PFSK-1 (cell line): ENCODE data around the gene PDAP1.

ENCODE experiments used
- FOXP2 ChIP-seq: optimal IDR thresholded peaks from 2 replicates; pipeline ENCODE3; 2011; ENCODE audit warnings: borderline replicate concordance, control low read depth, inconsistent platforms; ENCODE audit not compliant: insufficient read depth; ENCODE audit errors: extremely low read length, extremely low read depth
- POLR2AphosphoS5 ChIP-seq: IDR thresholded peaks from 2 replicates; pipeline ENCODE4 v1.6.1; 2012; ENCODE audit warnings: low read depth, mild to moderate bottlenecking, control low read depth, low read length, moderate library complexity
- SIN3A ChIP-seq: IDR thresholded peaks from 2 replicates; pipeline ENCODE4 v1.6.1; 2012; ENCODE audit warnings: mild to moderate bottlenecking, low read length, moderate library complexity, borderline replicate concordance; ENCODE audit not compliant: insufficient read depth
- TAF1 ChIP-seq: IDR thresholded peaks from 2 replicates; pipeline ENCODE4 v1.6.1; 2012; ENCODE audit warnings: low read length, control low read depth, borderline replicate concordance; ENCODE audit not compliant: insufficient read depth
- TF ChIP-seq, protein P1 (sequence below), 2 experiments: IDR thresholded peaks; 2 replicates each; pipeline versions ENCODE4 v1.6.1 to v1.8.0; 2011 to 2012; ENCODE audit warnings: low read depth in 2 of 2, low read length in 2 of 2, control low read depth in 1 of 2, inconsistent platforms in 1 of 2, mild to moderate bottlenecking in 1 of 2, moderate library complexity in 1 of 2; ENCODE audit not compliant: insufficient read depth in 1 of 2

The PDAP1 gene

DNA sequence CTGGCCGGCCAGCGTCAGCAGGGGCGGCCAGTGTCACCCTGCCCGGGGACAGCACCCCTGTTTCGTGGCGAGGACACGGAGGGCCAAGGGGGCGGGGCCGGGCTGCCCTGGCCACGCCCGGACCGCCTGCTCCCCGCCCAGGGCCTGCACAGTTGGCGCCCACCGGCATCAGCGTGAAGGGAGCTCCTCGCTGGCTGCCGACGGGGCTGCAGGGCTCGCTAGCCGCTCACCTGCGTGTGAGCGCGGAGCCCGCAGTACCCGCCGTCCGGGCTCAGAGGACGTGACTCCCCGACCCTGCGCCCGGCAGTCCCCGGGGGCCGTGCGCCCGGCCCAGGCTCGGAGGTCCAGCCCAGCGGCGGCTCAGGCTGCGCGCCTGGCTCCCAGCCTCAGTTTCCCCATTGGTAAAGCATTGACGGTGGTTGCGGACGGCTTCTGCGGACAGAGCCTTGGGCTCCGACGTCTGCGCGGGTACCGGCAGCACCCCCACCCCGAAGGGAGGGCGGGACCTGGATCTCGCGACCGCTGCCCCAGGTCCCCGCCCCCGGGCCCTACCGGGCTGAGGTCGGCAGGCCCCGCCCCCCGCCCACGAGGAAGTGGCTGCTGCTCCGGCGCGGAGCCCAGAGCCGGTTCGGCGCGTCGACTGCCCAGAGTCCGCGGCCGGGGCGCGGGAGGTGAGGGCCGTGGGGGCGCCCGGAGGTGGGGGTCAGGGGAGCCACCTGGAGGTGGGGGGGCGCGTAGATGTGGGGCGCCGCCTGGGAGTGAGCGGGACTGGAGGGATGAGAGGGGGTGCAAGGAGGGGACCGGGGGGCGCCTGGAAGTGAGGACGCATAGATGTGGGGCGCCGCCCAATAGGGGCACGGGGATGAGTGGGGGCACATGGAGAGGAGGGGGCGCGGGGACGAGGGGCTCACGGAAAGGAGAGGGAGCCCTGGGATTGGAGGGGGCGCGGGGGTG is 34.0 kb downstream of the PDAP1 start, which contains the start of gene ARPC1B:
TSS of gene ARPC1B (plus strand) at position 620 of the 954 bp plus-strand sequence. CDS start 10,985 bp downstream, outside the sequence.
- TF ChIP-seq FOXP2: peak; percentile 23
- peak; percentile 63; the same call in 1 of the 2 replicates for TF ChIP-seq SIN3A
- TF ChIP-seq TAF1: peak; percentile 54; the same call in 1 of the 2 replicates
- TF ChIP-seq POLR2AphosphoS5: peak; percentile 92
- TF ChIP-seq, protein P1, sequence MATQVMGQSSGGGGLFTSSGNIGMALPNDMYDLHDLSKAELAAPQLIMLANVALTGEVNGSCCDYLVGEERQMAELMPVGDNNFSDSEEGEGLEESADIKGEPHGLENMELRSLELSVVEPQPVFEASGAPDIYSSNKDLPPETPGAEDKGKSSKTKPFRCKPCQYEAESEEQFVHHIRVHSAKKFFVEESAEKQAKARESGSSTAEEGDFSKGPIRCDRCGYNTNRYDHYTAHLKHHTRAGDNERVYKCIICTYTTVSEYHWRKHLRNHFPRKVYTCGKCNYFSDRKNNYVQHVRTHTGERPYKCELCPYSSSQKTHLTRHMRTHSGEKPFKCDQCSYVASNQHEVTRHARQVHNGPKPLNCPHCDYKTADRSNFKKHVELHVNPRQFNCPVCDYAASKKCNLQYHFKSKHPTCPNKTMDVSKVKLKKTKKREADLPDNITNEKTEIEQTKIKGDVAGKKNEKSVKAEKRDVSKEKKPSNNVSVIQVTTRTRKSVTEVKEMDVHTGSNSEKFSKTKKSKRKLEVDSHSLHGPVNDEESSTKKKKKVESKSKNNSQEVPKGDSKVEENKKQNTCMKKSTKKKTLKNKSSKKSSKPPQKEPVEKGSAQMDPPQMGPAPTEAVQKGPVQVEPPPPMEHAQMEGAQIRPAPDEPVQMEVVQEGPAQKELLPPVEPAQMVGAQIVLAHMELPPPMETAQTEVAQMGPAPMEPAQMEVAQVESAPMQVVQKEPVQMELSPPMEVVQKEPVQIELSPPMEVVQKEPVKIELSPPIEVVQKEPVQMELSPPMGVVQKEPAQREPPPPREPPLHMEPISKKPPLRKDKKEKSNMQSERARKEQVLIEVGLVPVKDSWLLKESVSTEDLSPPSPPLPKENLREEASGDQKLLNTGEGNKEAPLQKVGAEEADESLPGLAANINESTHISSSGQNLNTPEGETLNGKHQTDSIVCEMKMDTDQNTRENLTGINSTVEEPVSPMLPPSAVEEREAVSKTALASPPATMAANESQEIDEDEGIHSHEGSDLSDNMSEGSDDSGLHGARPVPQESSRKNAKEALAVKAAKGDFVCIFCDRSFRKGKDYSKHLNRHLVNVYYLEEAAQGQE (IDR thresholded peaks at IDR 0.05; ENCODE audit: insufficient read depth in 1 of 2, low read depth in 2 of 2, low read length in 2 of 2): no peak

DNA sequence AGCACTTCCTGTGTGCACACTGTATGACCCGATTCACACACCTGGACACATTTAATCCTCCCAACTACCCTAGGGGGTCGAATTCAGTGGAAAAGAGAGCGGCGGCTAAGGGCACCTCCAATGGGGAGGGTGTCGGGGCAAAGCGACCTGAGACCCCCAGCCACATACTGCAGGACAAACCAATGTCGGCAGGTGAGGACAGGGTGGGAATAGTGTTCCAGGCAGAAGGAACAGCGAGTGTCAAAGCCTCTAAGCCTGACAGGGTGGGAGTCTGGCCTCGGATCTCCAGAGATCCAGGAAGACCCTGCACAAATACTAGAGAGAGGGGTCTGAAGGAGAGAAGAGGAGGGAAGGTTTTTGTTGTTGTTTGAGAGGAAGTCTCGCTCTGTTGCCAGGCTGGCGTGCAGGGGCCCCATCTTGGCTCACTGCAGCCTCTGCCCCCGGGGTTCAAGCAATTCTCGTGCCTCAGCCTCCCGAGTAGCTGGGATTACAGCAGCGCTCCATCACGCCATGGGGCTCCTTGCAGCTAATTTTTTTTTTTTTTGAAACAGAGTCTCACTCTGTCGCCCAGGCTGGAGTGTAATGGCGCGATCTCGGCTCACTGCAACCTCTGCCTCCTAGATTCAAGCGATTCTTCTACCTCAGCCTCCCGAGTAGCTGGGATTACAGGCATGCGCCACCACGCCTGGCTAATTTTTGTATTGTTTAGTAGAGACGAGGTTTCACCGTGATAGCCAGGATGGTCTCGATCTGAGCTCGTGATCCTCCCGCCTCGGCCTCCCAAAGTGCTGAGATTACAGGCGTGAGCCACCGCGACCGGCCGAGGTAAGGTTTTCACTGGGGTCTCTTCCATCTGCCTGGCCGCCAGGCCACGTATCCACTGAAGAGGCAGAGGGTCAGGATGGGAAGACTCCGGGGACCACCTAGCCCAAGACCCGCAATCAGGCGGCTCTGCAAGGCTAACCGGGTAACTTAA is 35.0 kb downstream of the PDAP1 start:
- TF ChIP-seq SIN3A: no peak
- TF ChIP-seq POLR2AphosphoS5: no peak
- TF ChIP-seq, protein P1 (IDR thresholded peaks at IDR 0.05; ENCODE audit: insufficient read depth in 1 of 2, low read depth in 2 of 2, low read length in 2 of 2): no peak
- no peak for TF ChIP-seq FOXP2
- TF ChIP-seq TAF1: no peak

DNA sequence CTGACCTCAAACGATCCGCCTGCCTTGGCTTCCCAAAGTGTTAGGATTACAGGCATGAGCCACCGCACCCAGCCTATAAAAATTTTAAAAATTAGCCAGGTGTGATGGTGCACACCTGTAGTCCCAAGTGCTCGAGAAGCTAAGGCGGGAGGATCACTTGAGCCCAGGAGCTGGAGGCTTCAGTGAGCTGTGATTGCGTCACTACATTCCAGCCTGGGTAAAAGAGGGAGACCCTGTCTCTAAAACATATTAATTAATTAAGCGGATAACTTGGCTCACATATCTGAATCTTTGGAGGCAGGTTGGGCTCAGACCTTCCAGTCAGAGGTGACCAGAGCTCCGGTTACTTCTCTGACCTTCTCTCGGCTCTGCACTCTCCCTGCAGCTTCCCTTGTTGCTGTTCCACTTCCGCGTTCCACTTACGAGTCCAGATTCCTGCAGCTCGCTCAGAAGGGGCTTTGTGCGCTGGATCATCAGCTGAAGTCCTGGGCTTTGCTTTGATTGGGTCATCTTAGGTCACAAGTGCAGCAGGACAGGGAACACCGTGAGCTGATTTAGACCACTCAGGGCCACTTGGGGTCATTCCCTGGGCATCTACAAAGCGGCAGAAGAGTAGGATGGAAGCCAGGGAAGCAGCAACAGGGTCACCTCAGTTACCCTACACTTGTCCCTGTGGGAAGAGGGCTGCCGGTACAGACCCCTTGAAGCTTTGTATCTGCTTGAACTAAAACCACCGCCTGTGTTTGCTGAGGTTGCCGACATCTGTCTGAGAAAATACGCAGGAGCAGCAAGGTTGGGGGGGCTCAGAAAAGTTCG is 35.9 kb downstream of the PDAP1 start:
- no peak for TF ChIP-seq FOXP2
- TF ChIP-seq, protein P1 (IDR thresholded peaks at IDR 0.05; ENCODE audit: insufficient read depth in 1 of 2, low read depth in 2 of 2, low read length in 2 of 2): no peak
- TF ChIP-seq TAF1: no peak
- TF ChIP-seq SIN3A: no peak
- TF ChIP-seq POLR2AphosphoS5: no peak

DNA sequence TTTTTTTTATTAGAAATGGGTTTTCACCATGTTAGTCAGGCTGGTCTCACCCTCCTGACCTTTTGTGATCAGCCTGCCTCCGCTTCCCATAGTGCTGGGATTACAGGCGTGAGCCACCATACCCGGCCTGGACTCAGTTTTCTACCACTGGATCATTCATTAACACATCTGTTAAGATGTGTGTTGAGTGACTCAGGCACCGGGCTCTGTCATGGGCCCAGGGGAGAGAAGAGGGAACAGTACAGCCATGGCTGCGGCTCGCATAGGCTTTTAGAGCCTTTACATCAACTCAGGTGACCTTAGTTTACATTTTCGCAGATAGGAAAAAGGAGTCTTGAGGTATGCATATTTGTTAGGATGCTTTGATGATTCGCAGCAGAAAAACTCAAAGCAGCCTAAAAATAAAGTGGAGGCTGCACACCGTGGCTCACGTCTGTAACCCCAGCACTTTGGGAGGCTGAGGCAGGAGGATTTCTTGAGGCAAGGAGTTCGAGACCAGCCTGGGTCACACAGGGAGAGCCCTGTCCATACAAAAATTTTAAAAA is 36.9 kb downstream of the PDAP1 start:
- TF ChIP-seq FOXP2 (no peak), POLR2AphosphoS5 (no peak), SIN3A (no peak), TAF1 (no peak)
- TF ChIP-seq, protein P1 (IDR thresholded peaks at IDR 0.05; ENCODE audit: insufficient read depth in 1 of 2, low read depth in 2 of 2, low read length in 2 of 2): no peak
